ENCODE results near the gene NCAN.

GRCh38 chr19:19278315-19278714 lies 66.6 kb downstream of the NCAN start:
- TF ChIP-seq JAZF1 (CRISPR knock-in tag; IDR thresholded peaks at IDR 0.05) (no peak), CTCF (IDR thresholded peaks at IDR 0.05) (no peak), TEAD4 (CRISPR knock-in tag; IDR thresholded peaks at IDR 0.05) (no peak), FOXP4 (CRISPR knock-in tag; IDR thresholded peaks at IDR 0.05) (no peak), NFE2L1 (CRISPR knock-in tag; IDR thresholded peaks at IDR 0.05) (no peak), HMGA2 (CRISPR knock-in tag; IDR thresholded peaks at IDR 0.05) (no peak), HMGXB4 (CRISPR knock-in tag; IDR thresholded peaks at IDR 0.05) (no peak), TEAD1 (CRISPR knock-in tag; IDR thresholded peaks at IDR 0.05) (no peak)
- TF ChIP-seq, protein P1, sequence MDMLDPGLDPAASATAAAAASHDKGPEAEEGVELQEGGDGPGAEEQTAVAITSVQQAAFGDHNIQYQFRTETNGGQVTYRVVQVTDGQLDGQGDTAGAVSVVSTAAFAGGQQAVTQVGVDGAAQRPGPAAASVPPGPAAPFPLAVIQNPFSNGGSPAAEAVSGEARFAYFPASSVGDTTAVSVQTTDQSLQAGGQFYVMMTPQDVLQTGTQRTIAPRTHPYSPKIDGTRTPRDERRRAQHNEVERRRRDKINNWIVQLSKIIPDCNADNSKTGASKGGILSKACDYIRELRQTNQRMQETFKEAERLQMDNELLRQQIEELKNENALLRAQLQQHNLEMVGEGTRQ (CRISPR knock-in tag; IDR thresholded peaks at IDR 0.05): no peak
